Stimulated activated CD4-positive, alpha-beta T cell treated with anti-CD3 and anti-CD28 coated beads, TNF-alpha, amount 100 ng/mL, for 4 hours (primary cell): Measurements from ENCODE around the gene CCNI.
"Not testable (repeated sequence)": the region's sequence is repeated elsewhere in the genome, so short reads cannot be mapped to it uniquely, and the experiment has no call there.

ENCODE experiments used
- DNase-seq, 3 experiments: peaks; one replicate each; pipeline ENCODE4 v3.0.0-alpha.2; 2020; ENCODE audit warnings: low read depth in 3 of 3

Gene CCNI

DNA sequence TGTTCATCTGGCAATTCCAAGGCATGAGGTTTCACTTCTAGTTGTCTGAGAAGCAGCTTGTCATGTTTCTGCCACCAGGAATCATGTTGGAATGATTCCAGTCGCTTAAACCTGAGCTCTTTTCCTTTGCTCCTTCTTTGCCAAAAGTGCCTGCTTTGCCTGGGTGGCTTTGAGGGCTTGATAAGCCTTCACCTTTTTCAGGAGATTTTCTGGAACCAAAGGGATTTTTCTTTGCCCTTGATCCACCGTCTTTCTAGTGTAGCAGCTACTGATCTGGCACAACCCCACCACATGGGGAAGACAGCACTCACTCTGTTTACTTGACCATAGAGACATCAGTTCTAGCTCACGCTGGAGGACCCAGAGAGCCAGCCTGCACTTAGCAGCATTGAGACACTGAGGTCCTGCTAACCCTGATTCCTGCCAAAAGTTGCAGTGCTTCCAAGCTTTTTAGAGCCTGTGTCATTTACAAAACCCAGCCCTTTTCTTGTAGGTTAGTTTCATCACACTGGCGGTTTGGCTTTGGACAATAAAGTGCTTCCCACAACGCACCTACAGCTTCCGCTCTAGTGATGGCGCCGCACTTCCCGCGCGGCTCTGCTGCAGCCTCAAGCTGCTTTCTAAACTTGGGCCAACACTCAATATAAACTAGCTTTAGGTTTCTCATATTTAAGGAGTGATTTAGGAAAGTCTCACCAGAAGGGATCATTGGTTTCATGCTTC lies 7.3 kb upstream of the CCNI start:
- no peak for DNase-seq

- DNase-seq = not testable (repeated sequence)
These were observed 5.0 kb upstream of the CCNI start for GRCh38 chr4:77080806-77081205.

DNA sequence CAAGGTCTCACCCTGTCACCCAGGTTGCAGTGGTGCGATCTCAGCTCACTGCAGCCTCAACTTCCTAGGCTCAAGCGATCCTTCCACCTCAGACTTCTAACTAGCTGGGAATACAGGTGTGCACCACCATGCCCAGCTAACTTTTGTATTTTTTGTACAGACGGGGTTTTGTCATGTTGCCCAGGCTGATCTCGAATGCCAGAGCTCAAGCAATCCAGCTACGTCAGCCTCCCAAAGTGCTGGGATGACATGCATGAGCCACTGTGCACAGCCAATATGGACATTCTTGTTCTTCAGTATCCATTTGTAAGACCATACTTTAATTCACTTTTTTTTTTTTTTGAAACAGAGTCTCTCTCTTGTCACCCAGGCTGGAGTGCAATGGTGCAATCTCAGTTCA lies 3.5 kb upstream of the CCNI start:
- no peak for DNase-seq

DNA sequence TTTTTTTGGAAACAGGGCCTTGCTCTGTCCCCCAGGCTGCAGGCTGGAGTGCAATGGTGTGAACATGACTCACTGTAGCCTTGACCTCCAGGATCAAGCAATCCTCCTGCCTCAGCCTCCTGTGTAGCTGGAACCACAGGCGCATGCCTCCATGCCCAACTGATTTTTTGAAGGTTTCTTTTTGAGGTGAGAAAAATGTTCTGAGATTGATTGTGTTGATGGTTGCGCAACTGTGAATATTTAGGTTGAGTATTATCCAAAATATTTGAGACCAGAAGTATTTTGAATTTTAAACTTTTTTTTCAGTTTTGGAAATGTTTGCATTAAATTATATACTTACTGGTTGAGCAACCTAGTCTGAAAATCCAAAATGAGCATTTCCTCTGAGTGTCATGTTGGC lies 2.6 kb upstream of the CCNI start:
- DNase-seq = no peak

GRCh38 chr4:77076889-77077635 lies 1.3 kb upstream of the CCNI start:
- no peak for DNase-seq

GRCh38 chr4:77074981-77075855 lies 571 bp downstream of the CCNI start:
- DNase-seq = peak; percentile 50 to 69 (median 67)

DNA sequence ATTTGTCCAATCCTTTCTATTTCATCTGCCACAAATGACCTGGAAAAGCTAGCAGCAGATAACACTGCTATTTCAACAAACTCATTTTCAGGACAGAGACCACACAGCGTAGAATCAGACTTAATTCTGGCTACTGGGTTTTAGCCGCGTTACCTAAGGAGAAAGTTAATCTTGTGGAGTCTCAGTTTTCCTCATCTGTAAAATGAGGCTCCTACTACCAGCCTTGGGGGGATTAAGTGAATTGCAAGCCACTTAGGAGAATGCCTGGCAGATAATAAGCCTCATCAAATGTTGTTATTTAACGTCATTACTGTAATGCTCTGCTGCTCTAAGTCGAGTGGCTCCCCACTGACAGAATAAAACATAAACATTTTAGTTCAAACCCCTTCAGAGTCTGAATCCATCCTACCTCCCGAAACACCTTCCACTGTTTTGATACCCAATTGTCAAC lies 1.4 kb downstream of the CCNI start:
- DNase-seq = no peak

DNA sequence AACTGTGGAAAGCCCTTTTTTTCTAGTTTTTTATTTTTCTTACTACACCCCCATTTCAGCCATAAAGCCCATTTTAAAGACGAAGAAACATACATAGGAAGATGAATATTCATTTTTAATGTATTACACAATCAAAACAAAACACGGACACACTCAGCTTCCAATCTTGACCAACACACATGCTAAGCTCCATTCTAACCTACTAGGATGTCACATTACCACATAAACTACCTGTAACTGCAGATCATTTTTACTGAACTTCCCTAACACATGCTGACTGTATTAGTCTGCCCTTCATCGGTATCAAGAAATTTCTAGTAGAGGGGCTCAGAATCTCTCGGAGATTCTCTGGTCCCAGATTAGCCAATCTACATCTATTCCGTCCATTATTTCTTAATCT lies 1.8 kb downstream of the CCNI start:
- DNase-seq = no peak

GRCh38 chr4:77073106-77073809 lies 2.5 kb downstream of the CCNI start:
- DNase-seq = no peak

DNA sequence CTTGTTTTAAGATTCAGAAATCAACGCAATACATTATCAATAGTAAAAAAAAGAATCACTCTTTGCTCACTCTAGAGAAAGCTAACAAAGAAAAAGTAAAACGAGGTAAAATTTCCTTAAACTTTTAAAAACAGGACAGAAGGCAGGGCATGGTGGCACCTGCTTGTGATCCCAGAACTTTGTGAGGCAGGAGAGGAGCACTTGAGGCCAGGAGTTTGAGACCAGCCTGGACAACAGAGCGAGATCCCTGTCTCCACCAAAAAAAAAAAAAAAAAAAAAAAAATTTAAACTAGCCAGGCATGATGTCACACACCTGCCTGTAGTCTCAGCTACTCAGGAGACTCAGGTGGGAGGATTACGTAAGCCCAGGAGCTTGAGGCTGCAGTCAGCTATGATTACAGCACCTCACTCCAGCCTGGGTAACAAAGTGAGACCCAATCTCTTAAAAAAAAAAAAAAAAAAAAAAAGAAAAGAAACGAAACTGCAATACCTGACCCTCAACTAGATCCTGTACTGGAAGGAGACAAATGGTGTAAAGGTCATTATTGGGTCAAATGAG lies 3.5 kb downstream of the CCNI start:
- peak in 2 of 3 experiments; percentile 13 to 31 for DNase-seq

- not testable (repeated sequence) for DNase-seq
These were observed 6.3 kb downstream of the CCNI start for GRCh38 chr4:77069514-77069913.

DNA sequence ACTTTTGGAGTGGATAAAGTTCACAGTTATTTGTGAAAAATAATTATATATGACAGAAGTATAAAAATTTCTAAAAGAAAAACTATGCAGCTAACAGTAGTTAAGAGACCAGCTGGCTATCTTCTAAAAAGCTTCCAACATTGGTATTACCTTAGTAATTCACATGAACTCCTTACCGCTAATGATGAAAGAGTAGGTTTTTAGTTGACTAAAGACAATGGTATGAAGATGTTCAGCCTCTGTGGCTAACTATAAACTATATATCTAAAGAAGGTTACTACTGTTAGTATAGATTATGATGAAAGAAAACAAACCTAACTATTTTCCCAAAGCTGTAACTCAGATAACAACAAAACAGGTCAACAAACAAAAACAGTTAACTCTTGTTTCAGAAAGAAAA lies 10.4 kb downstream of the CCNI start:
- DNase-seq = no peak

DNA sequence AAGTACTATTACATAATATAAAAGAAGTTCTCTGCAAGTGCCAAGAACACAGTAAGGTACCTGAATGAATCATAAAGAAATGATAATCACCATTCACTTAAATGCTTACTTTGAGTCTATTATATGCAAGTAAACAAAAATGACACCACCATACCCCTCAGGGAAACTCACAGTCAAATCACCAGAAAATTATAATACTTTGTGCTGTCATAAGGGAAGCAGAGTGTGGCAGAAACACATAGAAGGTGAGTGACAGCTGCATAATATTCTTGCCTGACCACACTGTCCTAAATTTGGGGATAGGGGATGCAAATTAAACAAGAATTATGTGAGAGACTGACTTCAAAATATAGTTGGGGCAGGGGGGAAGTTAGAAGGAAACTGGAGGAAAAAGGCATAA lies 12.9 kb downstream of the CCNI start:
- no peak for DNase-seq

DNA sequence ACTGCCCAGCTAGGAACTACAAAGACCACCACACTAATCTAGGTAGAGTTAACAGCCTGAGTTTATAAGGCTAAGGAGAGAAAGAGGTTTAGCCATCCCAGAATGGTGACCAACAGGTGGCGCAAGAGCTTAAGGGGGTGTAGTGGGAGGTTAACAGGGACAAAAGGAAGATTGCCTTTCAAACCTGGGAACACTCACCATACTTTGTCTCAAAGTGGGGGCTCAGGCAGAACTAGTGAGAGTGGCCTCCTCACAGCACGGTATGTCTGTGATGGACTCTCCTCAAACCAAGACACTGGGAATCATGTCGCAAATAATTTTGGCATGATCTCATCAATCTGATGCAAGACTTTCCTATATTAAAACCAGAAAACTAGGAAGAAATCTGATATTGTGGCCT lies 23.4 kb downstream of the CCNI start:
- DNase-seq = peak; percentile 33 to 46 (median 36)

GRCh38 chr4:77050962-77051361 lies 24.8 kb downstream of the CCNI start:
- no peak for DNase-seq

GRCh38 chr4:77047037-77047436 lies 28.8 kb downstream of the CCNI start:
- no peak for DNase-seq

DNA sequence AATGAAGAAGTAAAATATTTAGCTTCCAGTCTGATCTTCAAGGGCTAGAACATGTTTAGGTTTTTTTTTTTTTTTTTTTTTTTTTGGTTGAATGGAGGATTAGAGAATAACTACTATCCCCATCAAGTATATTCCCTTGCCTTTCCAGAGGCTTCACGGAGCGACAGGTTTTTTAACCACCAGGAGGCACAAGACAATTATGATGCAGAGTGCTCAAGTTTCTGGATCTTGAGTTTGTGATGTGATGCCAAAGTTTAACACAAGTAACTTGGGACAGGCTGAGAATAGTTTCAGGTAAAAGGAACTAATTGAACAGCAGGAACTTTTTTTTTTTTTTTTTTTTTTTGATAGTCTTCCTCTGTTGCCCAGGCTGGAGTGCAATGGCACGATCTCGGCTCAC lies 30.3 kb downstream of the CCNI start:
- no peak for DNase-seq

DNA sequence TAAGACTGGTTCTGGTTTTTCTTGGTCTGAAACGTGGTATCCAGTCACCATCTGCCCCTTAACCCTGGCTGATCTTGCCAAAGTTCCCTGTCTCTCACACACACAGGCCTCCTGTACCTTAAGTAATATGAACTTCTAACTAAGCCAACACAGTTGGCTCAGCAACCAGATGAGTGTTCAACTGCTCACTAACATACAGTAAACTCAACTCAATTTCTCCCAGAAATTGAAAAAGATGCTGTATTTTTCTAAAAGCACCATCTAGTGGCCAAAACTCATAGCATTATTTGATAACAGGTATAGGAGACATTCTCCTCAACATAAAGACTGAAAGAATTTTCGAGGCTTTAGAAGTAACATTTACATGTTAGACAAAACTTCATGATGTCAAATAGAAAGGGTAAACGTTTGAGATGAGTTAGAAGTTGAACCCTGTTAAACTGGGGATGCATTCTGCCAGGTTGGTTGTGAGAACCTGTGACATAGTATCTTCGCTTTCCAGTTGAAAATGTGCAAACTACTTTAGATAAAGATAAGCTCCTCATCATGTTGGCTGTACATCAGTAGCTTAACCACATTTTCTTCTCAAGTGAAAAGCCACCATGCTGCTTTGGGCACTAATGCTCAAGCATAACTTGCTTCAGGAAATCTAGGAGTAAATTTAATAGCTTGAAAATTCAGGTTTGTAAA lies 31.2 kb downstream of the CCNI start:
- no peak for DNase-seq

- no peak for DNase-seq
These were observed 32.2 kb downstream of the CCNI start for GRCh38 chr4:77043507-77044136.
